Calu3 (cell line): ENCODE measurements around the gene ITPR1. TPM values are rescaled to one million over a fixed set of nuclear protein-coding genes. Genes with fewer than 3 reads are reported as not detected.

Source experiments
- BruUV-seq: library from RNA; stranded (reverse); fragments of 400-500 nt; replicated peaks from 2 replicates; lab custom pipeline; 2021; lab: Mats Ljungman, UMichigan
- CTCF ChIA-PET: fragments of 300-600 bp; sonication (Branson Sonifier 250); formaldehyde crosslinking; loops from one replicate; lab custom pipeline; 2022; ENCODE audit warnings: antibody characterized with exemption; lab: Charles Lee
- DNase-seq: peaks from one replicate; pipeline ENCODE4 v3.0.0; 2022
- H3K27ac Mint-ChIP-seq: one replicate; pipeline ENCODE4 v1.8.0; 2022; ENCODE audit warnings: mixed read lengths; ENCODE audit not compliant: unreplicated experiment
- H3K27me3 Mint-ChIP-seq: one replicate; pipeline ENCODE4 v1.8.0; 2022; ENCODE audit warnings: mixed read lengths; ENCODE audit not compliant: unreplicated experiment
- H3K36me3 Mint-ChIP-seq: one replicate; pipeline ENCODE4 v1.8.0; 2022; ENCODE audit warnings: mild to moderate bottlenecking, moderate library complexity, mixed read lengths; ENCODE audit not compliant: insufficient read depth, unreplicated experiment
- H3K4me1 Mint-ChIP-seq: one replicate; pipeline ENCODE4 v1.8.0; 2022; ENCODE audit warnings: mild to moderate bottlenecking, low read depth, mixed read lengths; ENCODE audit not compliant: unreplicated experiment
- H3K4me3 Mint-ChIP-seq: one replicate; pipeline ENCODE4 v1.8.0; 2022; ENCODE audit warnings: mild to moderate bottlenecking, low read depth, moderate library complexity, mixed read lengths; ENCODE audit not compliant: unreplicated experiment
- H3K9me3 Mint-ChIP-seq: one replicate; pipeline ENCODE4 v1.8.0; 2022; ENCODE audit warnings: low read depth, mixed read lengths; ENCODE audit not compliant: unreplicated experiment
- CTCF ChIP-seq: fragments of 200-600 bp; IDR thresholded peaks from one replicate; pipeline ENCODE4 v1.8.0; 2022; ENCODE audit warnings: antibody characterized with exemption; ENCODE audit not compliant: unreplicated experiment
- intact Hi-C: fragments of 100-400 bp; cut with micrococcal nuclease; formaldehyde crosslinking; loops from one replicate; pipeline ENCODE4 v1.10.0; 2022; ENCODE audit not compliant: unreplicated experiment
- total RNA-seq: library from RNA; stranded (reverse); gene quantifications from 2 replicates; pipeline ENCODE4 v1.2.3, GENCODE V29; 2022

Gene ITPR1
- total RNA-seq, 1 experiment from 2014 or later = 4.2 TPM

- no peak overlapping the region for H3K27ac Mint-ChIP-seq
- no peaks in the 10 kb centered on the region for H3K36me3 Mint-ChIP-seq
- no peaks in the 10 kb centered on the region for H3K27me3 Mint-ChIP-seq
- DNase-seq = no peak
- no peak overlapping the region for H3K4me3 Mint-ChIP-seq
- no TSS peak for BruUV-seq
- CTCF ChIA-PET = no interaction called here
- no peaks in the 10 kb centered on the region for H3K9me3 Mint-ChIP-seq
- intact Hi-C loops = no loop called here
- no peak for TF ChIP-seq CTCF
- peaks cover 18% of the 10 kb centered on the region for H3K4me1 Mint-ChIP-seq
Observed at GRCh38 chr3:4849136-4849535, 356.0 kb downstream of the ITPR1 start.

GRCh38 chr3:4849739-4850138 is 356.6 kb downstream of the ITPR1 start:
- no peak for TF ChIP-seq CTCF
- no peaks in the 10 kb centered on the region for H3K36me3 Mint-ChIP-seq
- no peak overlapping the region for H3K4me3 Mint-ChIP-seq
- peaks cover 18% of the 10 kb centered on the region for H3K4me1 Mint-ChIP-seq
- BruUV-seq = no TSS peak
- no peak overlapping the region for H3K27ac Mint-ChIP-seq
- no peaks in the 10 kb centered on the region for H3K9me3 Mint-ChIP-seq
- CTCF ChIA-PET = no interaction called here
- DNase-seq = no peak
- intact Hi-C loops = no loop called here
- no peaks in the 10 kb centered on the region for H3K27me3 Mint-ChIP-seq

GRCh38 chr3:4850211-4850927 is 357.2 kb downstream of the ITPR1 start:
- no TSS peak for BruUV-seq
- peaks cover 18% of the 10 kb centered on the region for H3K4me1 Mint-ChIP-seq
- no peaks in the 10 kb centered on the region for H3K36me3 Mint-ChIP-seq
- intact Hi-C loops = no loop called here
- no peaks in the 10 kb centered on the region for H3K9me3 Mint-ChIP-seq
- DNase-seq = no peak
- no peaks in the 10 kb centered on the region for H3K27me3 Mint-ChIP-seq
- CTCF ChIA-PET = no interaction called here
- H3K27ac Mint-ChIP-seq = no peak overlapping the region
- TF ChIP-seq CTCF = no peak
- H3K4me3 Mint-ChIP-seq = no peak overlapping the region

GRCh38 chr3:4850928-4851265 is 357.7 kb downstream of the ITPR1 start:
- H3K36me3 Mint-ChIP-seq = no peaks in the 10 kb centered on the region
- intact Hi-C loops = no loop called here
- no peaks in the 10 kb centered on the region for H3K9me3 Mint-ChIP-seq
- no peak overlapping the region for H3K27ac Mint-ChIP-seq
- H3K4me1 Mint-ChIP-seq = peaks cover 18% of the 10 kb centered on the region
- no peak for DNase-seq
- no peaks in the 10 kb centered on the region for H3K27me3 Mint-ChIP-seq
- CTCF ChIA-PET = no interaction called here
- no peak for TF ChIP-seq CTCF
- BruUV-seq = no TSS peak
- H3K4me3 Mint-ChIP-seq = no peak overlapping the region
